SW480 (cell line): Measurements from ENCODE around the gene SYMPK.
A peak's percentile ranks its signal among the peaks of the same experiment; 100 is the strongest.
"Not testable (repeated sequence)": the region's sequence is repeated elsewhere in the genome, so short reads cannot be mapped to it uniquely, and the experiment has no call there.

Experiments used
- DNase-seq: peaks from one replicate; pipeline ENCODE4 v3.0.0-alpha.2; 2016; ENCODE audit warnings: low spot score

Gene SYMPK

GRCh38 chr19:45885556-45886426 lies 22.8 kb upstream of the SYMPK start, which contains the start of gene IRF2BP1:
Gene IRF2BP1, minus strand, starts transcription at chr19:45886141. Its CDS starts 367 bp downstream, at chr19:45885774.
- peak; percentile 97 for DNase-seq

DNA sequence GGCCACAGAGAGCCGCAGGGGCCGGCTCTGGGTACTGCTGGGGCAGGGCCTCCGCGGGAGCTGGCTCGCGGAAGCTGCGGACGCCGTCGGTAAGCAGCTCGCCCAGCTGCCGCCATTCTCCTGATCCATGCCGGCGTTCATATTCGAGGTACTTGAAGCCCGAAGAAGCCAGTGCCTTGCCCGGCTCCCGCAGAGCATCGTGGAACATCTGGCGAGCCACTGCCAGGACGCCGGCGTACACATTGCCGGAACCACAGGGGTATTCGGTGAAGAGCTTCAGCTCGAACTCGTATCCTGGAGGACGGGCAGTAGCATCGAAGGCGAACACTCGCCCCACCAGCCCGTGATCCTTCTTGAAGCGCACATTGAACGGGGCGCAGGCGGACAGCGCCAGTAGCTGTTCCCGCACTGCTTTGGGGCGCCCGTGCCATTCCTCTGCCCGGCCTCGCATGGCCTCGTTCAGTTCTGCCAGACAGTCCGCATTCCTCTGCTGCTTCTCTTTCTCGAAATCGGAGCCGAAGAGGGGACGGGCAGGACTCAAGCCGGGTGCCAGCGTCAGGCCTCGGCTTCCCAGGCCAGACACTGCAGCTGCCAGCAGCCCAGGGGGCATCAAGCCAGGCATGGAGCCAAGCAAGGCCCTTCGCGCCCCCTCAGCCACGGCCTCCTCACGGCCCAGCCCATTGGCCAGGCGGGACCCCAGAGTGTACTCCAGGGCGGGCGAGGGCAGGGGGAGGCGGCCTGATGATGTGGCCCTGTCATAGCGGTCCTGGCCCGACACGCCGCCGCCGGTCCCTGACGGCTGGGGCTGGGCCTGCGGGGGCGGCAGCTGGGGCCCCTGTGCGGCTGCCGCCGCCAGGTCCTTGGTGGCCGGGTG lies 22.0 kb upstream of the SYMPK start:
- no peak for DNase-seq

DNA sequence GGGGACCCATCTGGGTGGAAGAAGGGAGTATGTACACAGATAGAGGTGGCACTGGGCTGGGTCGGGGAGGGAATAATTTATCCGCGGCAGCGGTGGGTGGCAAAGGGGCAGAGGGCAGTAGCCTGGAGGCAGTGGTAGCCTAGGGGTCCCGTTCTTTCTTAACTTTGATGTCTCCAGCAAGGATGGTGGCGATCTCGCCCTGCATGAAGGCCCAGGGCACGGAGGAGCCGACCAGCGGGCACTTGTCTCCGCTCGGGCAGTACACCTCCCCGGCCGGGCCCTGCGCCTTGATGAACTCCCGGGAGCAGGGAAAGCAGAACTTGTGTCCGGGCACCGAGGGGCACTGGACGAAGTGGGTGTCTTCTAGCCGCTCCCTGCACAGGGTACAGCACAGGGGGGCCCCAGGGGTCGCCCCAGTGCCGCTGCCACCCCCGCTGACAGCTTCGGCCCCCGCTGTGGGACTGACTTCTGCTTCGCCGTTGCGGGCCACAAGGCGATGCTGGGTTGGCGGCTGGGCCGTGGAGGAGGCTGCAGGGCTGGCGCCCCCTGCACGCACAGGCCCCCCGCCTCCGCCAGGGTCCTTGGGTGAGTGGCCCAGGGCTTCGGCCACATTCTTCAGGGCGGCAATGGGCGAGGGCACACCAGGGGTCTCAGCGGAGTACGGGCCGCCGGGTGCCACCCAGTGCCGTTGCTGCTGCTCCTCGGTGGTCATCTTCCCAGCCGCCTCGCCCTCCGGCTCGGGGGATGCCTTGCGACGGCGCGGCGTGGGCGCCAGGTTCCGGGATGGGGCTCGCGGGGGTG lies 21.1 kb upstream of the SYMPK start:
- no peak for DNase-seq

DNA sequence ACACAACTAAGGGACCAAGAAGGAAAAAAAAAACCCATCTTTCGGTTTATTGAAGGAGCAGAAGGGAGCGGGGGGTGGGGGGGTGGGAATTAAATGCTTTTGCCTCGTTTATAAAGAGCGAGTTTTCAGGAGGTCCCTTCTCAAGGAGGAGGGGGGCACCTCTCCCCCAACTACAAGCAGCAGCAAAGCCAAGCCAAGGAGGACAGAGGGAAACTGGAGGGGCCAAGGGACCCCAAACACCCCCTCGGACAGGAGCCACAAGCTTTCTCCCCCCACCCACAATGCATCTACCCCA lies 20.6 kb upstream of the SYMPK start:
- DNase-seq: no peak

DNA sequence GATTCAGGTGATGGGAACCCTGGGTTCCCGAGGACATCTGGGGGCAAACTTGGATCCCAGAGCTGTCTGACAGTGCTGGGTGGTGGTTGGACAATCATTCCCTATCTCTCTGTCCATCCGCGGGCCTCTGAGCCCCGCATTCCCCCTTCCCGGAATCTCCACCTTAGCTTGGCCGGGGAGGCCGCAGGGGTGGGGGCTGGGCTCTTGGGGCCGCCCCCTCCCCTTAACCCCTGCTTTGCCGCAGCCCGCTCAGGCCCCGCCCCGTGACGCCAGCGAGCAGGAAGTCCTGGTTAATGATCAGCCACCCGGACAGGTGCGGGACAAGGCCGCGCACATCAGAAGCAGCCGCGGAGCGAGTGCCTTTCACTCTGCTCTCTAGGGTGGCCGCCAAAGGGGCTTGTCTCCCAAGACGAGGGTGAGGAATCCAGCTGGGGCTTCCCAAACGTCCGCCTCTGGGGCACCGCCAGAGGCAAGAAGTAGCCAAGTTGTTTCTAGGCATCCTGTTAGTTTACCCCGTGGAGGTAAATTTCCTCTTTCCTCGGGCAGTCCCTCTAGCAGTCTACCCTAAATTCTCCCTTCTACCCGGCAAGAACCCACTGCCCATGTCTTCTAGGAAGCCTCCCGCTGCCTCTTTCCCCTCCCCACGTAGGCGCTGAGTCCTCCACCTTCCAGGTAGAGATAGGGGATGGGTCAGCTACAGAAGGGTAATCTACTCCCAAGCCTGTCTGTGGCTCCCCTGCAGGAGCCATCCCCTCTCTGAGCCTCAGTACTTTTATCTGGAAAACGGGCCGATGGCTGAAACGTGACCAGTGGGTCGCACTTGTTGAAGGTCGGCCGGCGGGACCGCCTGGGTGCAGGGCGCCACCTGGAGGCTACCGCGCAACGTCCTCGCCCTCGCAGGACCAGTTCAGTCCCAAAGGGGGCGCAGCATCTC lies 20.0 kb upstream of the SYMPK start:
- peak; percentile 95 for DNase-seq

- DNase-seq: peak; percentile 92
Measured at GRCh38 chr19:45881909-45882528, 19.1 kb upstream of the SYMPK start.

- DNase-seq: no peak
Measured at GRCh38 chr19:45881082-45881908, 18.3 kb upstream of the SYMPK start.

GRCh38 chr19:45879971-45880370 lies 17.0 kb upstream of the SYMPK start:
- DNase-seq: no peak

DNA sequence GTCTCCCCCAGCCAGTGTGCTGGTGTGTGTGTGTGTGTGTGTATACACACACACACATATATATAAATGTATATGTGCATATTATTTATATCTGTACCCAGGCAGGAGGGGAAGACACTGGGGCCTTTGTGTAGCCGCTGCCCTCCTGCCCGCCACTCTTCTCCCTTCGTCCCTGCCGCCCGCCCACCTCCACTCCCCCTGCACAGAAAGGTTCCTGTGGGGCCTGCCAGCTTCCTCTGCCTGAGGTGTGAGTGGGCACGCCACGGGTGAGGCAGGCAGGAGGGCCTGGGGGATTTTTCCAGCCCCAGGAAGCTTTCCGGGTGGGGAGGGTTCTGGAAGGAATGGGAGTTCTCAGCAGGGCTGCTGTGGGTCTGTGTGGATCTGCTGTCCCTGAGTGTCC lies 16.1 kb upstream of the SYMPK start:
- DNase-seq: peak; percentile 70

DNA sequence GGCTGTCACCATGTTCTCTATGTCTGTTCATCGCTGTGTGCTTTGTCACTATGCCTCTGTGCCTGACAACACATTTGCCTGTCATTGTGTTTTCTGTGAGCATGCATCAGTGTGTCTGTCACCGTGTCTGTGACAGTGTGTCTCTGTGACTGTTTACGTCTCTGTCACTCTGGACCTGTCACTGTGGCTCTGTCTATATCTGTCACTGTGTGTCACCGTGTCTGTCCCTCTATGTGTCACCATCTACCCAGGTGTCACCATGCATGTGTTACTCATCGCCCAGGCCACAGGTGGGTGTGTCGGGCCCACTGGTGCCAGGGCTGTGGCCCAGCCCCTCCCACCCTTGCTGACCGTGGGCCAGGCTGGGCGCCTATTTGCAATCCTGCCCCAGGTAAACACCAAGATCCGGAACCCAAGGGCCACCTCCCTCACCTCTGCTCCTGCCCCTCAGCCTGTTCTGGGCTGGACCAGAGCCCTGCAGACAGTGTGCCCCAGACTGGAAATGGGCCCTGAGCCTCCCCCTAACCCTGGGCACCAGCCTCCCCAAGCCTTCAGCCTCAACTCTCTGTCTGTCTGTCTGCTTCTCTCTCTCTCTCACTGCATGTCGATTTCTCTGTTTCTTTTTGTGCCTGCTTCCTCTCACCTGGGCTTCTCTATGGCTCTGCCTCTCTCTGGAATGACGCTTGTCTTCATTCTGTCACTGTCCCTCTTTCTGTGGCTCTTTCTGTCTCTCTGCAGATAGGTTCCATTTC lies 15.3 kb upstream of the SYMPK start:
- peak; percentile 98 for DNase-seq

DNA sequence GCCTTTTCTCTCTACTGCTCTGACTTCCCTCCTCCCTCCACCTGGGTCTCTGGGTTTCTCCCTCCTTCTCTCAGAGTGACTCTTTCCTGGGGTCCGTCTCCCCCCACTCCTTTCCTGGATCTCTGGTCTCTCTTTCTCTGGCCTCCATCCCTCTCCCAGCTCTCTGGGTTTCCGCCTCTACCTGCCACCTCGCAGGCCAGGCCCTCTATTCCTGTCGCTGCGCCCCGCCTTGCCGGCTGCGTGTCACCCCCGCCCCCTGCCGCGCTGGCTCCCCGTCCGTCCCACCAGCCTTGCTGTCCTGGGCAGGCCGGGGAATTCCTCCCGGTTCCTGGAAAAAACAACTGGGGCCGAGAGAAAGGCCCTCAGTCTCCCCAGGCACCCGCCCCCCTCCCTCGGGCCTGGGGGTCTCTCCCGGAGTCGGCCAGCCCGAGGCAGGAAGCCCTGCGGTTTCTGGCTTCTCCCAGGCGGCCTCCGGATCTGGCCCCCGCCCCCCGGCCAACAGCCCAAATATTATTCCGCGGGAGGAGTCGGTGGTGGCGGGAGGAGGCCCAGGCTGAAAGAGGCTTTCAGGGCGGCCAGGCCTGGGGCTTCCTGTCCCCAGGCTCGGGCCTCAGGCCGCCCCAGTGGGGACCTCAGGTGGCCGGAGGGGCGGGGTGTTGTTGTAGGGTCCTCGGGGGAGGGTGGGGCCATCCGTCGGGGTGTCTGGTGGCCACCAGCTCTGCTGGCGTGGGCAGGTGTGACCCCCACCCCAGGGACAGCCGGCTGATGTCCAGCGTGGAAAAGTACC lies 13.7 kb upstream of the SYMPK start:
- peak; percentile 84 for DNase-seq

- no peak for DNase-seq
Measured at GRCh38 chr19:45876161-45876410, 13.1 kb upstream of the SYMPK start.

- no peak for DNase-seq
Measured at GRCh38 chr19:45874620-45874966, 11.6 kb upstream of the SYMPK start.

DNA sequence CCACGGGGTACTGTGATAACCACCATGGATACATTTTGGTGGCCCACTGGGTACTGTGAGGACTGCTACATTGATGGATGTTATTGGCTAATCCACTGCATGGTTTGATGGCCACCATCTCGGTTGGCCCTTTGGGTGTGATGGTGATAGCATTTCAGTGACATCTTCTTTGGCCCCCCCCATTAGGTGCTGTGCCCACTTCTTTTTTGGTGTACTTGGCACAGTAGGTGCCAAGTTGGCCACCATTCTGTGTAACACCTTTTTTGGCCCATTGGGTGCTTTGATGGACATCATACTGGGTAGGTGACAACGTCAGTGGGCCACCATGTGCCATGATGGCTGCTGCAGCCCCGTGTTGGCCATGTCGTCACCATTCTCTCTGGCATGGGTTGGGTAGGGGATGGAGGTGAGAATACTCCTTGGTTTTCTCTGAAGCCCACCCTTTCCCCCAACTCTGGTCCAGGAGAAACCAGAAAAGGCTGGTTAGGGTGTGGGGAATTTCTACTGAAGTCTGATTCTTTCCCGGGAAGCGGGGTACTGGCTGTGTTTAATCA lies 10.3 kb upstream of the SYMPK start:
- no peak for DNase-seq

DNA sequence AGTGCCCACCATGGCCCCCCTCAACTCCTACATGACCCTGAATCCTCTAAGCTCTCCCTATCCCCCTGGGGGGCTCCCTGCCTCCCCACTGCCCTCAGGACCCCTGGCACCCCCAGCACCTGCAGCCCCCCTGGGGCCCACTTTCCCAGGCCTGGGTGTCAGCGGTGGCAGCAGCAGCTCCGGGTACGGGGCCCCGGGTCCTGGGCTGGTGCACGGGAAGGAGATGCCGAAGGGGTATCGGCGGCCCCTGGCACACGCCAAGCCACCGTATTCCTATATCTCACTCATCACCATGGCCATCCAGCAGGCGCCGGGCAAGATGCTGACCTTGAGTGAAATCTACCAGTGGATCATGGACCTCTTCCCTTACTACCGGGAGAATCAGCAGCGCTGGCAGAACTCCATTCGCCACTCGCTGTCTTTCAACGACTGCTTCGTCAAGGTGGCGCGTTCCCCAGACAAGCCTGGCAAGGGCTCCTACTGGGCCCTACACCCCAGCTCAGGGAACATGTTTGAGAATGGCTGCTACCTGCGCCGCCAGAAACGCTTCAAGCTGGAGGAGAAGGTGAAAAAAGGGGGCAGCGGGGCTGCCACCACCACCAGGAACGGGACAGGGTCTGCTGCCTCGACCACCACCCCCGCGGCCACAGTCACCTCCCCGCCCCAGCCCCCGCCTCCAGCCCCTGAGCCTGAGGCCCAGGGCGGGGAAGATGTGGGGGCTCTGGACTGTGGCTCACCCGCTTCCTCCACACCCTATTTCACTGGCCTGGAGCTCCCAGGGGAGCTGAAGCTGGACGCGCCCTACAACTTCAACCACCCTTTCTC lies 9.4 kb upstream of the SYMPK start:
- DNase-seq: no peak

GRCh38 chr19:45870798-45871197 lies 7.9 kb upstream of the SYMPK start:
- DNase-seq: no peak

DNA sequence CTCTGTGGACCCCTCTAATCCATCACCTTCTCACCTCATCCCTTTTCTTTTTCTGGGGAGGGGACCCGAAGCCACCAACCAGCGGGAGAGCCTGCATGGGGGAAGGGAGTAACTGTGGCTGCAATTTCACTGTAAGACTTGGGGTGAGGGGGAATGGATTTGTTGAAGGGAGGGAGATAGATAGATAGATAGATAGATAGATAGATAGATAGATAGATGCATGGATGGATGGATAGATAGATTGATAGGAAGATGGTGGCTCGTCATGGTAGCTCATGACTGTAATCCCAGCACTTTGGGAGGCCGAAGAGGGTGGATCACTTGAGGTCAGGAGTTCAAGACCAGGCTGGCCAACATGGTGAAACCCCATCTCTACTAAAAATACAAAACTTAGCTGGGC lies 4.3 kb upstream of the SYMPK start:
- DNase-seq: not testable (repeated sequence)
